ENCODE results near the gene TMOD3.

TMOD3 gene

DNA sequence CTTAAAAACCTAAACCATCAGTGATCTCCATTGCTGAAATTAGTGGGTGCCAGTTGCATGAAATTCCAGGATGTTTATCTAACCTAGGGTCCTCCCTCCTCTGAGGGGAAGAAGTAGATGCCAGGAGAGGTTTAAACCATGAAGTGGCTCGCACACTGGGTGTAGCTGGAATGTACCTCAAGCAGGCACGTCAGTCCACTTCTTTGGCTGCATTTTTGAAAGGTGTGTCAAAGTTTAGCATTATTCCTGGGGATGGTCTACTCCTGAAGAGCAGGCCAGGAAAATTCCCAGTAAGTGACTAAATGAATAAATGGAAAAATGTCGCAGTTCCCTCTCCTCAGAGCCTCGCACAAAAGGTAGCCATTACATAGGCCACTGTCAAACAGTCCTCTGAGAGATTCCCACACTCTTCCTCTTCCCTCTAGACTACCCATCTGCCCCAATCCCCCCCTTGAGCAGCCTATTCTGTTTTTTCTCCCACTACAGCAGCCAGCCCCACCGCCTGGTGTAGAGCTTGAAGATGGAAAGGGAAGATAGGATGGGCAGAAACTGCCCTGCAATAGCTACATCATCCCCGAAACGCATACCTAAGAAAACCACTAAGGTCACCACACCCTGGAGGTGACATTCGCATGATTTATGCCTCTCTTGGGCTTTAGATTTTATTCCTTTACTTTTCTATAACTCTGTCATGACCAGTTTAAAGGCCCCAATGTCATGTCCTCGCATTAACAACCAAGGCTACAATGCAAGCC lies 655 bp upstream of the TMOD3 start:
- no peak for DNase-seq

DNA sequence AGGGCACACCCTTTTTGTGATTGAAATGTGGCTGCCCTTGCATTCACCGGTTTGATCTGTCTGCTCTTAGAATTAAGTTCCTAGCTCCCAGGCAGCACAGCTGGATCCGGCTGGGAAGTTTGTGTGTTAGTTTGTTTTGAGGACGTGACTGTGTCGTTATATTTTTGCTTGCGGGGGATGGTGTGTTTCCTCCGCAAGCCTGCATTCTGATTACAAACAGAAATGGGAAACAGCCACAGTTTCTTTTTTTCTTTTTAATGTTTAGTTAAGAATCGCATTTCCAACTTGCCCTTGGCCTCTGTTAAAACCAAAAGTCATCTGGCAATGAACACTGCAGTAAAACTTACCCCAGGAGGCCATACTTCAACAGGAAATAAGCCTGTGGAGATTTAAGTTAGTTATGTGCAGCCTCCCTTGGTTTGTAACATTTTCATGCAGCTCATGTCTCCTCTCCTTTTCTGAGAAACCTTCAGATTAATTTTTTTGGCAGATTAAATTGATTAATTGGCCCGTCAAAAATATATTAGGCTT lies 888 bp downstream of the TMOD3 start:
- DNase-seq, result no peak

DNA sequence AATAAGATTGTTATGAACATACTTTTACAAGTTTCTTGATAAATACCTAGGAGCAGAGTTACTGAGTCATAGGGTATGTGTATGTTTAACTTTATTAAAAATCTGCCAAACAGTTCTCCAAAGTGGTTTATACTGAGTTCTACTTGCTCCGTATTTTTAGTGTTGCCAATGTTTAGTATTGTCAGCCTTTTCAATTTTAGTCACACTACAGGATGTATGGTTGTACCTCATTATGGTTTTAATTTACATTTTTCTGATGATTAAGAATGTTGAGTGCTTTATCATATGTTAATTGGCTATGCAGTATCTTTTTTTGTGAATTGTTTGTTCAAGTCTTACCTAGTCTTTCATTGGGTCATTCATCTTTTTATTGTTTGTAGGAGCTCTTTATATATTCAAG lies 4.3 kb downstream of the TMOD3 start:
- DNase-seq, result no peak

DNA sequence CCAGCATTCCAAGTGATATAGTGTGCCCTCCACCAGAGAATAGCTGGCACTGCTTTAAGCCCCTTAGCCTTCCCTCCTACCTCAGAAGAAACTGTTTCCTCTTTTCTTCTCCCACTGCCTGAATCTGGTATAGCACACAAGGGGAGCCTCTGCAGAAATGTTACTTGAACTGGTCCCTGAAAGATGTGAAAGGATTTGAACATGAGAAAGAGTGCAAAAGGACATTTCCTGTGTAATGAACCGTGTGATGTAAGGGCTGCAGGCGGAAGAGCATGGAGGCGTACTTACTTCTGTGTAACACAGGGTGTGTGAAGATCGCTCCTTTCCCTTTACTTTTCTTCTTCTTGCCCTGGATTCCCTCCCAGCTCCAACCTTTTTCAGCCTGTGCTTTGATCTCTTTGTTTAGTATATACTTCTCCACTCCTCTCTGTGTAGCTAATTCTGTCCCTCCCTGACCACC lies 8.4 kb downstream of the TMOD3 start:
- no peak for DNase-seq

DNA sequence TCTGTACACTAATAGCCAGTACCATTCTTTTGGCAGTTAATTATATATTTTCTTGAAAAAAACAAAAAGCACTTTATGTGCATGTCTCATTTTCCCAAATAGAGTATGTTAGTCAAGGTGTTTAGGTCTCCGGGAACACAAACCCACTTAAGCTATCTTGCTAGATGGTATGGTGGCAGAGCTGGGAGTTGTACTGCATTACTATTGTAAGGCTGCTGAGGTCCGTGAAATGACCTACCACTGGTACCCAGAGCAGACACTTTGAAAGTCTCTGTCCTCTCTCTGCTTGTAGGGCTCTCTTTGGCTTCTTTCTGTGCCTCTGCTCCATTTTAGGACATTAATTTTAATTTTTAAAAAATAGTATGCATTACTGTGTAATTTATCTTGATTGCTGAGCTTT lies 8.8 kb downstream of the TMOD3 start:
- DNase-seq, result no peak

DNA sequence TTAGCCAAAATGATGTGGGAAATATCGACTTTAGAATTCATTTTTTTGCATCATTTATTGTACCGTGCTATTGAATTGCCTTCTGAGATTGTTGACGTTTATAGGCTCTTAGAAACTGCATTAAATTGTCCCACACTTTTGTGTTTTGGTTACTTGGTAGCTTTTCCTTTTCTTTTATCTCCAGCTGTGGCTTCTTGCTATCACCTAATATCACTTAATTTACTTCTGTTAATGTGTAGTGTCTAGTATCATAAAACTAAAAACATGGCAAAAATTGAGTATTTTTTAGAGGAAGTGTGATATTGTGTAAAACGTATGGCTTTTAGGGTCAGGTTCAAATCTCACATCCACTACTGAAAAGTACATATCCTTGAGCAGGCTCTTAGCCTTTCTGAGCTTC lies 11.2 kb downstream of the TMOD3 start:
- DNase-seq, result no peak

DNA sequence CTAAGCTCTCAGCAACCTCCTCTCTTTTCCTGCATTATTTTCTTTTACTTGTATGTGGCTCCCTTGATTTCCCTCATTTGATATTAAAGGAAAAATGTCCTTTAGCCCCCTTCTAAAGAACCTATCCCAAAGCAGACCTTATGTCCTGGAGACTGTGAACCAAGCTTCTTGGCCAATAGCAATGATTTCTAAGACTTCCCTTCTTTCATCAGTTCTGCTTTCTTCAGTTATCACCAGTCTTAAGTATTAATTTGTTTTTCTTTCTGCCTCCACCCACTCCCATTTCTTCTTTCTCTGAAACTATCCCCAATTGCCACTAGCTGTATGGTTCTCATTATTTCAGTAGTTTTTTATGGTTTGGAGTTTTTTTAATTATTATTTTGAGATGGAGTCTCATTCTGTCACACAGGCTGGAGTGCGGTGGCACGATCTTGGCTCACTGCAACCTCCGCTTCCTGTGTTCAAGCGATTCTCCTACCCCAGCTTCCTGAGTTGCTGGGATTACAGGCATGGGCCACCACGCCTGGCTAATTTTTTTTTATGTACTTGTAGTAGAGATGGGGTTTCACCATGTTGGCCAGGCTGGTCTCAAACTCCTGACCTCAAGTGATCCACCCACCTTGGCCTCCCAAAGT lies 12.1 kb downstream of the TMOD3 start:
- DNase-seq, result no peak

DNA sequence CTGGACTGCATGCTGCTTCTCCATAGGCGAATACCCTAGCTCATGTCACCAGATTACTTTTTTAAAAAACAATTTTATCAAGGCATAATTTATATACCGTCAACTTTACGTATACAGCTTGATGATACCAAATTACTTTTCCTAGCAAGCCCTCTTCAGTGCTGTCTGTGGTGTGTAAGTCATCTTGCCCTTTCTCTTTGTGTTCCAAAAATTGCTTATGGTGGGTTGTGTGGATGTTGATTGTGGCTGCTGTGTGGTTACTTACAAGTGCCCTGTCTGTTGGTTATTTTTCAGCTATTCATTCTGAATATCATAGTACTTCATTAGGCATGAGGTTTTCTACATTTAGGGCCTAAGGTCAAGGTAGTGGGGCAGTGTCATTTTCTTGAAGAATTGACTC lies 12.8 kb downstream of the TMOD3 start:
- no peak for DNase-seq

DNA sequence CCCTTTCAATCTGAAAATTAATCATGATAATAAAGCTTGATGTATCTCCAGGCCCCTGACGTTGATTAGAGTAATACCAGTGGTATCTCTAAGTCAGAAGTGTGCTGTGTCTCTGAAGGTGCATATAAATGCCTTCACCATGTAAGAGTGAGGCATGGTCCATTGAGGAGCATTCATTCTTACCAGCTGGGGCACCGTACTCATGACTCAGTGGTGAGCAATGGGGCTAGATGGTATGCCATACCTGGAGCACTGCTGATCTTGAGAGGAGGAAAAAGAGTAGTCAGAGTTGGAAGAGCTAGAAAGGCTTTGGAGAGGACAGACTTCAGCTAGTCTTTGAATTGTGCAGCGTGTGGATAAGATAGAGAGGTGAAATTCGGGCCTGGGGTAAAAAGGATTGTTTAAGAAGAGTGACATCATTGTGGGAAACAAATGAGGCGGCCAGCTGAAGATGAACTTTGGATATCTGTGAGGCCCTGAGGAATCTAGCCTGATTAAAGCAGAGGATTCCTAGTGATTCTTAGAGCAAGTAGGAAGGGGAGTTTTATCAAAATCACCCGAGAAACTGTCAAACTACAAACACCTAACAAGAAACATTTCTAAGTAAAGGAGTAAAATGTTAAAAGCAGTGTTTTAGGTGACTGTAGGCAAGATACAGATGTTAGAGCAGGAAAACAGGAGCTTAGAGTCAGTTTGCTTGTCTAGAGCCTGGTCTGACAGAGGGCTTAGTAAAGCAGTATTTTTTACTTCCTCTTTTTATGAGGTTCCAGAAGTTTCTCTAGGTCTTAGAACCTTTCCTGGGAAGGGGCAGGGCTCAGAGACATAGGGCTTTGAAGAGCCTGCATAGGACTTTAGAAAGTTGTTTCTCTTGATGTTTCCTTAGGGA lies 13.6 kb downstream of the TMOD3 start:
- DNase-seq, result no peak

DNA sequence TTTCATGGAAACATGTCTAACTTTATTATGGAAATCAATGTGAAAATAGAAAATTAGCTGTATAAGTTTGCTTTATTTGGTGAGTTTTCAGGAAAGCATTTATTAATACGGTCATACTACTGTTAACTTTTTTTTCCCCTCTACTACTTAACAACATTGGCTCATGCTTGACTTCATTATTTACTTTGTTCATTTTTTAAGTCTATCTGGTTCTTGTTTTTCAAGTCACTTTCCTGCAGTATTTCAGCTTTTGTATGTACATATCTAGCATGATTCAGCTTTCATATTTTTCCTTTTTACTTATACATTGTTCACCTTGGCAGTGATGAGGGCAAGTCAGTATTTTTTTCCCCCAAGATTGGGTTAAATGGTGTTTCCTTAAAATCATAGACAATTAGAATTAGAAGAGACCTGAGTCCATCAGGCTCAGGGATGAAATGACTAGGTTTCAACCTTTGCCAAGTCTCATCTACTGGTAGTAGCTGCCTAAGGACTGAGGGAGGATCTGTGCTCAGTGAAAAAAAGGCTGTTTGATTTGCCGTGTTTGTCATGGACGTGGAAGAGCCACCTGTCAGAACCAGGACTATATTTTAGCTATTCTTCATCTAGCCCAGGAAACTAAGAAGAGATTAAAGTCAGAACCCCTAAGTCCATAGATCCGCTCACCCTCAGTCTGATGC lies 15.4 kb downstream of the TMOD3 start:
- DNase-seq, result no peak

DNA sequence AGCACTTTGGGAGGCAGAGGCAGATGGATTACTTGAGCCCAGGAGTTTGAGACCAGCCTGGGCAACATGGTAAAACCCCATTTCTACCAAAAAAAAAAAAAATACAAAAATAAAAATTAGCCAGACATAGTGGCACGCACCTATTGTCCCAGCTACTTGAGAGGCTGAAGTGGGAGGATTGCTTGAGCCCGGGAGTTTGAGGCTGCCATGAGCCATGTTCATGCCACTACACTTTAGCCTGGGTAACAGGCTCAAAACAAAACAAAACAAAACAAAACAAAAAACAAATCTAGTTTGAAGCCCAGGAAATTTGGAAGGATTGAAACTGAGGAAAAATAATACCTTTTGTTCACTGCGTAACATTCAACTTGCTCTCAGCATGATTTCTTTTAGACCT lies 16.6 kb downstream of the TMOD3 start:
- no peak for DNase-seq

DNA sequence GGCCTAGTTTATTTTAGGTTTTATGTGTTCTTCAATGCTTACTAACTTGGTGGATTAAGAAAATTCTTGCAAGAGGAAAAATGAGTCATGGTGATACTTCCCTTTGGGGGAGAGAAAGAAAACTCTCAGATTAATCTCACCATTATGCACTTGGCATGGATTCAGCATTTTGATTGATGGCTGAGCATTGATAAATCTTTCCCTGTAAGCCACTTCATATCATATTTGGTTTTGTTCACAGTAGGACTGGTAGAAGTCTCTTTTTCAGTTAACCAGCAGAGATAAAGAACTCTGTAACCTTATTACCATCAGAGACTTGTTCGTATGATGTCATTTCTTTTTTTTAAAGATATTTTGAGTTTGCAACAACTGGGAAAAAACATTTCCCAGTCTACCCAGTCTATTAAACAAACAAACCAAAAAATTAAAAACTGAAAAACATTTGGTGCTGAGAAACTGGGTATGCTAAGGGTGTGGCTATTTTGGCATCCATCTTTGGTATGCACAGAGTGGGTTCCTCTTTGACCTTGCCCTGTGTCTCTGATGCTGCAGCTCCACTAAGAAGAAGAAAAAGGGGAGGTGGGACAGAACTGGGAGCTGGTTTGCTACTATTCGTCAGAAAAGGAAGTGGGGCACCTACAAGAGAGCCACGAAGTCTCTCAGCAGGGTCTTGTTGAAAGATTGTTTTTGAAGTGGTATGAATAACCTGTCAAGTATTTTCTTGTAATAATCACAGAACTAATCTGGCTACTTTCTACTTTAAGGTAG lies 17.2 kb downstream of the TMOD3 start:
- DNase-seq, result no peak

DNA sequence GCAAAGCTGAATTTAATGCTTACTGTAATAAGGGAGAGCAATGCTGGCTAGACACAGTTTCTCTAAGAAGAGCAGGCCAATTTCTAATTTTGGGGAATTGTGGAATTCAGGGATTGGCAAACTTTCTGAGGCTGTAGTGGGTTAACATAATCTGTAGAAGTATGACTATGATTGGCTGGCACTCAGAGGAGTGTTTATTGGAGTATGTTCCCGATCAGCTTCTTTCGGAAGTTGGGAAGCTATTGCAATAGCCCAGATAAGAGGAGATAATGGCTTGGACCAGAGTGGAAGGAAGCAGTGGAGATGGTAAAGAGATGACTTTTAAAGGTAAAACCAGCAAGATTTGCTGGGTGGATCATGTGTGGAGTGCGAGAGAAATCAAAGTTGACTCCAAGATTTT lies 19.4 kb downstream of the TMOD3 start:
- DNase-seq, result no peak

DNA sequence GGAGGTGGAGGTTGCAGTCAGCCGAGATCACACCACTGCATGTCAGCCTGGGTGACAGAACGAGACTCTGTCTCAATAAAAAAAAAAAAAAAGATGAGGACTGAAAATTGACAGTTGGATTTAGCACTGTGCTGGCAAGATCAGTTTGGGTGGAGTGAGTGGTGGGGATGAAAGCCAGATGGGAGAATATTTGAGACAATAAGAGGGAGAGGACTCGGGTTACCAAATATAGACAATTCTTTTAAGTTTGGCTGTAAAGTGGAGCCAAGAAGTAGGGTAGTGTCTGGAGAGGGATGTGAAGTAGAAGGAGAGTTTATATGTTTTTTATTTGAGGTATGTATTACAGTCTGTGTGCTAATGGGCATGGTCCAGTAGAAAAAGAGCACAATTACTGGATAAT lies 20.4 kb downstream of the TMOD3 start:
- DNase-seq, result peak; percentile 30

DNA sequence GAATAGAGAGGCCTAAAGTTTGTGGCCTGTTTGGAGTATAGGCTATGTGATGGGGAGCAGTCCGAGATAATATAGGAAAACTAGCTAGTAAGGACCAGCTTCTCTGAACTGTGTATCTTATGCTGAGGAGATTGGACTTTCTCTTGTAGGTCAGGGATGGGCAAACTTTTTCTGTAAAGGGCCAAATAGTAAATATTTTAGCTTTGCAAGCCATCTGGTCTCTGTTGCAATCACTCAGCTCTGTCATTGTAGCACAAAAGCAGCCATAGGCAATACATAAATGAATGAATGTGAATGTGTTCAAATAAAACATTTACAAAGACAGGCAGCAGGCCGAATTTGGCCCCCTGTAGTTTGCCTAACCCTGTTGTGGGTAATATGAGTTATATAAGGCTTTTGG lies 24.5 kb downstream of the TMOD3 start:
- no peak for DNase-seq

DNA sequence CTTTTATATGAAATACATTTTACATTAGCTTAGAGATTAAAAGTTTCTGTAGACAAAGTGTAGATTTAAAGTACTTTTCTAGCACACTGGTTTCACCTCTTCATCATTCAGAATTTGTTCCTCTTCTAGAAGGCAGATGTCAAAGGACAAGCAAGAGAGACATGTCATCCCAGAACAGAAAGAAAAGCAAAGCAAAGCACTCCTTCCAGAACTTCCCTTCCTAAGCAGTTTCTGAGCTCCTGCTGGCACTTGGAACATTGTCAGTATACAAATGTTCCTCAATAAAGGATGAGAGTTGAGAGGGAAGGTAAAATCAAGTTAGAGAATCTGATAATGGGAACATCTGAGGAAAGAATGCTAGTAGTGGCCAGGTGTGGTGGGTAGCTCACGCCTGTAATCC lies 26.2 kb downstream of the TMOD3 start:
- DNase-seq, result no peak

DNA sequence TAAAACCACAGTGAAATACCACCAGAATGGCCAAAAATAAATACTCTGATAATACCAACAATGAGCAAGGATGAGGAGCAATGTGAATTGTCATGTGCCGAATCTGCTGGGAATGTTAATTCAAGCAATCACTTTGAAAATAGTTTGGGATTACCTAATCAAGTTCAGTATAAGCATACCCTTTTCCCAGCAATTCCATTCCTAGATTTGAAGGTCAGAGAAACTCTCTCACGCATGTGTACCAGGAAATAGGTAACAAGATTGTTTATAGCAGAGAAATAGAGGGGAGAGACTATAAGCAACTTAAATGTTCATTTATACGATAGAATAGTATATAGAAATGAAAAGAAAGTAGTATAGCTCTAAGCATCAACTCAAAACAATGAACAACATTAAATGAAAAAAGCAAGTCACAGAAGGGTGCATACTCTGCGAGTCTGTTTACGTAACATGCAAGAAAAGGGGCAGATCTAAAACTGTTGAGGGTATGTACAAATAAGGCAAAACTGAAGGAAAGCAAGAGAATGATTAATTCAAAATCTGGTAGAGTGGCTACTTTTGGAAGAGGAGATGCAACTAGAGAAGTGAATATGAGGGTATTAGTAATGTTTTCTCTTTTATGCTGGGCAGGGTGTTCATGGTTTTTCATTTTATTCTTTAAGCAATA lies 27.4 kb downstream of the TMOD3 start:
- no peak for DNase-seq

DNA sequence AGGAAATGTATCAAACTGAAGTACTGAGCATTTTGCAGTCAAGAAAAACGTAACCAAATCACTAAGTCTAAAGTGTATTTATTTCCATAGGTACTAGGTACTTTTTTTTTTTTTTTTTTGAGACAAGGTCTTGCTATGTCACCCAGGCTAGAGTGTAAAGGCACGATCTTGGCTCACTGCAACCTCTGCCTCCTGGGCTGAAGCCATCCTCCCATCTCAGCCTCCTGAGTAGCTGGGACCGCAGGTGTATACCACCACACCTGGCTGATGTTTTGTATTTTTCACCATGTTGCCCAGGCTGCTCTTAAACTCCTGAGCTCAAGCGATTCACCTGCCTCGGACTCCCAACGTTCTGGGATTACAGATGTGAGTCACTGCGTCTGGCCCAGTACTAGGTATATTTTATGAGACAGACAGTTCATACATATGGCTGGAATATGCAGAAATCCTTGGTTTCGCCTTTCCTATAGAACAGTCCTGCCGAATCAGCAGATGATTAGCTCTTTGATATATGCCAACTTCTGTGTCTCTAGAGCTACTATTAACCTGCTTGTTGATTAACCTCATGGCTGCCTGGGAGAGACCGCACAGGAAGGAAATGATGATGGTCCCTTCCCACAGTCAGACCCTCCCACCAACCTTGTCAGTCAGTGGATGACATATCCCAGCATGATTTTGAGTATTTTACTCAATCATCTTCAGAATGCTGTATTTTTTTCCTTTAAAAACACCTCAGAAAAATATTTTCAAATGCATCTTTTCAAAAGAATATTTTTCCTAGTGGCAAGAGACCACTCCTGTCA lies 32.3 kb downstream of the TMOD3 start:
- no peak for DNase-seq

DNA sequence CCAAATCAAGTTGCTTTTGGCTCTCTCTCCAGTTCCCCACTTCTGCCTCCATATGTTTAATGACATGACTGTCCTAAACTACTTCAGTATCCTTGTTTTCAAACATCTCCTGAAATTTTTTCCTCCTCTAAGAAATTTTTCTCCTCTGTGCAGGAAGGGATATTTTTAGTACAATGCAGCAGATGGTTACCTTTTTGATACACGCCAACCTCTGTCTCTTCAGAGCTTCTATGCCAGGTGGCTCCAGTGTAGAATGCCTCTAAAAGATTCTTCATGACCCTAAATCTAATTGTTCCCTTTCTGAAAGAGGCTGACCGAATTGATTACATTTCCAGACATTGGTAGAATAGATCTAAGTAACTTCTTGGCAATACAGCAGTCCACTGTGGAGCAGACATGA lies 33.7 kb downstream of the TMOD3 start:
- no peak for DNase-seq

DNA sequence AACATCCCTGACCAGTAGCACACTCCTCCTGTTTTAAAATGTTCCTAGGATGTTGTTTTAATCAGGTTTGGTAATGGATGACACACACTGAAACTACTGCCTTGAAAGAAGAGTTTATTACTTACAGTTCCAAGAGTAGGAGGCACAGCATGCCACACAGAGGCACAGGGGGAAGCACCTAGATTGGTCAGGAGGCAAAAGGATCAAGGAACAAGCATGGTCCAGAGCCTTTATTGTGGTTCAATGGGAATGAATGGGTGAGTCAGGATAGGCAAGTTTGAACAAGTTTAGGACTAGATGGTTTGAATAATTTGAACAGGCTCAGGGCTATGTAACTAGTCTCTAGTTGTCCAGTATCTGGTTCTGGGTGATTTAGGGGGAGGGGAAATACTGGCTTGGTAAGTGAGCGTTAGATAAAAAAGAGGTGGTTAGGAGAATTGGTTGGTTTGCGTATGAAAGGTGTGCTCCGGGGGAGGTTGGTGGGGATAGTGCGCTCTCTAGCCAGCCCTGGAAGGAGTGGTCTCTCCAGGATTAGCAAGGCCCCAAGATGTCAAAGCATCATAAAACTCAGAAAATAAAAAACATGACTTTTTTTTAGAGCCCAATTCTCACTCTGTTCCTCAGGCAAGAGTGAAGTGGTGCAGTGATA lies 35.1 kb downstream of the TMOD3 start:
- DNase-seq, result no peak
